GM23338 (cell line): Measurements from ENCODE around the gene SDHAF4. TPM values are rescaled to one million over a fixed set of nuclear protein-coding genes. Genes with fewer than 3 reads are reported as not detected.
"Not testable (repeated sequence)": the region's sequence is repeated elsewhere in the genome, so short reads cannot be mapped to it uniquely, and the experiment has no call there.

ENCODE experiments used
- ATAC-seq: fragments of 200-7000 bp; cut with Tn5 transposase; 3 replicates; pipeline ENCODE4 v1.9.1; 2020
- DNase-seq: peaks from one replicate; pipeline ENCODE4 v3.0.0-alpha.2; 2015; ENCODE audit warnings: low spot score
- H2AFZ ChIP-seq: fragments of 200-600 bp; sonication (generic); 2 replicates; pipeline ENCODE4 v1.8.0; 2016; ENCODE audit warnings: antibody characterized with exemption, mild to moderate bottlenecking, moderate library complexity
- H3F3A ChIP-seq: fragments of 200-600 bp; sonication (generic); replicated peaks from 2 replicates; pipeline ENCODE4 v1.8.0; 2017; ENCODE audit warnings: antibody characterized with exemption, mixed run types, low read depth
- H3K27ac ChIP-seq: fragments of 200-600 bp; sonication (generic); 2 replicates; pipeline ENCODE4 v1.6.1; 2016; ENCODE audit warnings: low read depth
- H3K27me3 ChIP-seq: fragments of 200-600 bp; sonication (generic); 2 replicates; pipeline ENCODE4 v1.8.0; 2016; ENCODE audit warnings: mild to moderate bottlenecking, mixed run types, moderate library complexity; ENCODE audit not compliant: insufficient read depth
- H3K36me3 ChIP-seq: fragments of 200-600 bp; sonication (generic); 2 replicates; pipeline ENCODE4 v1.8.0; 2016; ENCODE audit warnings: mild to moderate bottlenecking; ENCODE audit not compliant: insufficient read depth
- H3K4me1 ChIP-seq: fragments of 200-600 bp; sonication (generic); 2 replicates; pipeline ENCODE4 v1.8.0; 2016; ENCODE audit warnings: mild to moderate bottlenecking, moderate library complexity; ENCODE audit not compliant: insufficient read depth
- H3K4me2 ChIP-seq: fragments of 200-600 bp; sonication (generic); 2 replicates; pipeline ENCODE4 v1.7.1; 2017; ENCODE audit warnings: mixed run types
- H3K4me3 ChIP-seq: fragments of 200-600 bp; sonication (generic); 2 replicates; pipeline ENCODE4 v1.6.1; 2016; ENCODE audit warnings: mixed run types
- H3K79me2 ChIP-seq: fragments of 200-600 bp; sonication (generic); replicated peaks from 2 replicates; pipeline ENCODE4 v1.8.0; 2017; ENCODE audit warnings: mild to moderate bottlenecking; ENCODE audit not compliant: insufficient read depth
- H3K9me2 ChIP-seq: fragments of 200-600 bp; sonication (generic); 2 replicates; pipeline ENCODE4 v1.8.0; 2017; ENCODE audit not compliant: insufficient read depth
- H4K20me1 ChIP-seq: fragments of 200-600 bp; sonication (generic); replicated peaks from 2 replicates; pipeline ENCODE4 v1.8.0; 2017; ENCODE audit warnings: mild to moderate bottlenecking; ENCODE audit not compliant: insufficient read depth
- H3K27ac Mint-ChIP-seq: 2 replicates; pipeline ENCODE4 v1.8.0; 2020; ENCODE audit warnings: inconsistent platforms, mild to moderate bottlenecking, moderate library complexity, mixed read lengths
- H3K27me3 Mint-ChIP-seq: 3 replicates; pipeline ENCODE4 v1.8.0; 2022; ENCODE audit warnings: low read depth, mild to moderate bottlenecking, moderate library complexity, mixed read lengths, inconsistent platforms; ENCODE audit not compliant: insufficient read depth, poor library complexity
- H3K36me3 Mint-ChIP-seq: 3 replicates; pipeline ENCODE4 v1.8.0; 2021; ENCODE audit warnings: low read depth, mild to moderate bottlenecking, inconsistent platforms, moderate library complexity, mixed read lengths
- H3K4me1 Mint-ChIP-seq: 3 replicates; pipeline ENCODE4 v1.8.0; 2020; ENCODE audit warnings: mild to moderate bottlenecking, inconsistent platforms, mixed read lengths
- H3K4me3 Mint-ChIP-seq: 3 replicates; pipeline ENCODE4 v1.8.0; 2021; ENCODE audit warnings: moderate library complexity, mild to moderate bottlenecking, inconsistent platforms, mixed read lengths
- H3K9me3 Mint-ChIP-seq: 3 replicates; pipeline ENCODE4 v1.8.0; 2020; ENCODE audit warnings: moderate library complexity, mild to moderate bottlenecking, inconsistent platforms, mixed read lengths
- CTCF ChIP-seq, 2 experiments: fragments of 200-600 bp in 1 of 2; sonication (generic) in 1 of 2; conservative IDR thresholded peaks; 2 replicates each; pipeline versions ENCODE4 v1.5.1 to v1.6.1; 2016 to 2017; ENCODE audit warnings: antibody characterized with exemption in 2 of 2, low read depth in 2 of 2, mild to moderate bottlenecking in 2 of 2, moderate library complexity in 1 of 2
- EZH2 ChIP-seq: fragments of 200-600 bp; sonication (generic); IDR thresholded peaks from one replicate; pipeline ENCODE4 v1.8.0; 2017; ENCODE audit warnings: antibody characterized with exemption, mild to moderate bottlenecking, low read depth; ENCODE audit not compliant: unreplicated experiment
- JUNB ChIP-seq: IDR thresholded peaks from one replicate; pipeline ENCODE4 v1.6.1; 2016; ENCODE audit warnings: antibody characterized with exemption; ENCODE audit not compliant: unreplicated experiment
- POLR2AphosphoS5 ChIP-seq: IDR thresholded peaks from 2 replicates; pipeline ENCODE4 v1.6.1; 2016; ENCODE audit warnings: antibody characterized with exemption, low read depth
- ZNF114 ChIP-seq: fragments of 250-450 bp; sonication (Bioruptor Pico); IDR thresholded peaks from 2 replicates; pipeline ENCODE4 v1.5.0; 2020; ENCODE audit warnings: mild to moderate bottlenecking, moderate library complexity
- polyA plus RNA-seq: library from polyadenylated mRNA; unstranded; fragments of >200 nt; fragmentation: Nextera tagmentation; extraction: Ambion mirVana; gene quantifications from 2 replicates; pipeline ENCODE4 v1.2.1, GENCODE V29; 2016
- total RNA-seq: library from RNA; depleted of rRNA; stranded (reverse); fragments of >200 nt; shearing (Covaris generic); gene quantifications from 2 replicates; pipeline ENCODE4 v1.2.3, GENCODE V29; 2014

Gene SDHAF4
- total and polyA plus RNA-seq, 2 experiments from 2014 or later = 12.2 to 30.4 TPM

GRCh38 chr6:70552974-70553373 is 13.8 kb upstream of the SDHAF4 start:
- no peak overlapping the region for H3K4me3 Mint-ChIP-seq
- TF ChIP-seq JUNB (no peak), POLR2AphosphoS5 (no peak)
- Histone ChIP-seq H3K9me2 (no peaks in the 10 kb centered on the region), H3K4me3 (no peak overlapping the region), H3K4me2 (no peak overlapping the region), H2AFZ (no peak overlapping the region), H3F3A (no peaks in the 10 kb centered on the region), H3K4me1 (no peaks in the 10 kb centered on the region), H3K36me3 (no peaks in the 10 kb centered on the region), H3K79me2 (no peaks in the 10 kb centered on the region), H3K27ac (no peak overlapping the region), H3K27me3 (no peaks in the 10 kb centered on the region), H4K20me1 (no peaks in the 10 kb centered on the region)
- no peaks in the 10 kb centered on the region for H3K4me1 Mint-ChIP-seq
- no peak overlapping the region for H3K27ac Mint-ChIP-seq
- ATAC-seq (no peak), DNase-seq (no peak)
- H3K36me3 Mint-ChIP-seq = peaks cover 6% of the 10 kb centered on the region; the same call in 1 of the 3 replicates
- no peaks in the 10 kb centered on the region for H3K9me3 Mint-ChIP-seq
- H3K27me3 Mint-ChIP-seq = peaks cover 3% of the 10 kb centered on the region

- DNase-seq (no peak), ATAC-seq (no peak)
- H3K36me3 ChIP-seq = no peaks in the 10 kb centered on the region
- Mint-ChIP-seq H3K27me3 (peaks cover 3% of the 10 kb centered on the region), H3K36me3 (no peaks in the 10 kb centered on the region), H3K4me3 (no peak overlapping the region), H3K27ac (no peak overlapping the region), H3K4me1 (no peaks in the 10 kb centered on the region), H3K9me3 (no peaks in the 10 kb centered on the region)
- H3K27ac ChIP-seq = no peak overlapping the region; the same call in 1 of the 2 replicates
- no peaks in the 10 kb centered on the region for H3K9me2 ChIP-seq
- no peaks in the 10 kb centered on the region for H3K27me3 ChIP-seq
- no peaks in the 10 kb centered on the region for H3K79me2 ChIP-seq
- no peaks in the 10 kb centered on the region for H3F3A ChIP-seq
- no peak overlapping the region for H3K4me2 ChIP-seq
- H3K4me1 ChIP-seq = no peaks in the 10 kb centered on the region
- H4K20me1 ChIP-seq = no peaks in the 10 kb centered on the region
- H3K4me3 ChIP-seq = no peak overlapping the region
- H2AFZ ChIP-seq = no peak overlapping the region
- no peak for TF ChIP-seq CTCF (conservative IDR thresholded peaks at IDR 0.05; ENCODE audit: low read depth in 2 of 2)
Observed at GRCh38 chr6:70557998-70558397, 8.7 kb upstream of the SDHAF4 start.

- not testable (repeated sequence) for H3K27me3 ChIP-seq, H3K9me3 Mint-ChIP-seq, H3K27me3 Mint-ChIP-seq, H3K36me3 ChIP-seq, H3K4me1 ChIP-seq, H3K4me2 ChIP-seq, H3K27ac ChIP-seq, H3K4me3 ChIP-seq, H3F3A ChIP-seq, H3K9me2 ChIP-seq, H2AFZ ChIP-seq, H3K79me2 ChIP-seq, H3K4me3 Mint-ChIP-seq, DNase-seq, H3K27ac Mint-ChIP-seq, ATAC-seq, H4K20me1 ChIP-seq, H3K36me3 Mint-ChIP-seq
- peaks cover 16% of the 10 kb centered on the region; the same call in 2 of the 3 replicates for H3K4me1 Mint-ChIP-seq
Observed at GRCh38 chr6:70562401-70562800, 4.3 kb upstream of the SDHAF4 start.

DNA sequence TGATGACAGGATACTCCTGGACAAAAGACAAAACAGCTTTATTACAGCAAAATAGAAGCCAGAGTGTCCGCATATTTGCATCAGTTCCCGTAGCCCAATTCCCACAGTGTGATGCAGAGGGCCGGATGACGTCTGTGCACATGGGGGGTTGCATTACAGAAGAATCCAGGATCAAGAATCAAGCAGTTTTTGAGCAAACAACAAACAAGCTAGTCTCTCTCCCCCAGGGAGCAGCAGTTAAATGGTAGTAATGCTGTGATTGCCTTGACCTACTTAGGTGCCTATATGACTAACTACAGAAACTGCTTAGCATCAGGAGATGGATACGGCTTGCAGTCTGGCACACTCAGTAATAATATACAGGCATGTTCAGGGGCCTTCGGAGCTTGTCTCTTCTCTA is 3.2 kb upstream of the SDHAF4 start:
- ATAC-seq = no peak; the same call in 1 of the 3 replicates
- H3K27me3 Mint-ChIP-seq = peaks cover 6% of the 10 kb centered on the region
- H3K27ac ChIP-seq = no peak overlapping the region
- H3K36me3 Mint-ChIP-seq = peaks cover 10% of the 10 kb centered on the region; the same call in 2 of the 3 replicates
- H2AFZ ChIP-seq = no peak overlapping the region
- no peaks in the 10 kb centered on the region for H3K27me3 ChIP-seq
- H3K27ac Mint-ChIP-seq = 0 out of 2 replicates have a peak overlapping the region, but pooled peaks have one; percentile 43
- H3K36me3 ChIP-seq = no peaks in the 10 kb centered on the region
- H3F3A ChIP-seq = no peaks in the 10 kb centered on the region
- no peaks in the 10 kb centered on the region; the same call in 2 of the 3 replicates for H3K9me3 Mint-ChIP-seq
- H3K4me1 ChIP-seq = peaks cover 8% of the 10 kb centered on the region; the same call in 1 of the 2 replicates
- no peaks in the 10 kb centered on the region for H4K20me1 ChIP-seq
- H3K4me3 Mint-ChIP-seq = no peak overlapping the region
- peaks cover 17% of the 10 kb centered on the region; the same call in 2 of the 3 replicates for H3K4me1 Mint-ChIP-seq
- H3K4me3 ChIP-seq = no peak overlapping the region
- no peaks in the 10 kb centered on the region for H3K9me2 ChIP-seq
- DNase-seq = peak; percentile 26
- TF ChIP-seq ZNF114 (CRISPR knock-in tag) (no peak), POLR2AphosphoS5 (no peak), EZH2 (no peak)
- H3K79me2 ChIP-seq = 0 out of 2 replicates have a peak, but pooled peaks cover 8% of the 10 kb centered on the region
- H3K4me2 ChIP-seq = no peak overlapping the region
